HEK293 (cell line): ENCODE results near the gene P4HA1.

ENCODE experiments used
- GLI4 ChIP-seq: fragments of 450-650 bp; formaldehyde crosslinking; IDR thresholded peaks from 2 replicates; pipeline ENCODE4 v1.5.1; 2016; ENCODE audit warnings: missing biosample characterization, missing genetic modification characterization
- HOXA7 ChIP-seq: sonication (generic); formaldehyde crosslinking; IDR thresholded peaks from 2 replicates; pipeline ENCODE4 v1.8.1; 2022; ENCODE audit warnings: missing genetic modification reagents, borderline replicate concordance
- HOXD13 ChIP-seq: sonication (generic); formaldehyde crosslinking; IDR thresholded peaks from 2 replicates; pipeline ENCODE4 v1.8.0; 2022; ENCODE audit warnings: missing genetic modification reagents, borderline replicate concordance
- KLF1 ChIP-seq: fragments of 450-650 bp; formaldehyde crosslinking; IDR thresholded peaks from 2 replicates; pipeline ENCODE4 v1.5.1; 2016; ENCODE audit warnings: missing biosample characterization, missing genetic modification characterization
- OVOL3 ChIP-seq: fragments of 450-650 bp; formaldehyde crosslinking; IDR thresholded peaks from 2 replicates; pipeline ENCODE4 v1.5.1; 2016; ENCODE audit warnings: missing biosample characterization, missing genetic modification characterization
- SALL2 ChIP-seq: fragments of 450-650 bp; formaldehyde crosslinking; IDR thresholded peaks from 2 replicates; pipeline ENCODE4 v1.5.0; 2017; ENCODE audit warnings: missing biosample characterization, mild to moderate bottlenecking, missing genetic modification characterization, borderline replicate concordance
- SP2 ChIP-seq: fragments of 450-650 bp; formaldehyde crosslinking; IDR thresholded peaks from 2 replicates; pipeline ENCODE4 v1.5.1; 2016; ENCODE audit warnings: missing biosample characterization, missing genetic modification characterization
- TCF7L2 ChIP-seq: IDR thresholded peaks from 2 replicates; pipeline ENCODE4 v1.6.1; 2011; ENCODE audit warnings: low read depth, mild to moderate bottlenecking, inconsistent platforms, low read length, moderate library complexity, borderline replicate concordance
- ZBTB20 ChIP-seq: fragments of 450-650 bp; formaldehyde crosslinking; IDR thresholded peaks from 2 replicates; pipeline ENCODE4 v1.5.1; 2016; ENCODE audit warnings: missing biosample characterization, missing genetic modification characterization
- ZNF121 ChIP-seq: fragments of 450-650 bp; formaldehyde crosslinking; IDR thresholded peaks from 2 replicates; pipeline ENCODE4 v1.5.1; 2016; ENCODE audit warnings: missing biosample characterization, missing genetic modification characterization
- ZNF132 ChIP-seq: fragments of 450-650 bp; formaldehyde crosslinking; IDR thresholded peaks from 2 replicates; pipeline ENCODE4 v1.5.1; 2017; ENCODE audit warnings: missing biosample characterization, missing genetic modification characterization, borderline replicate concordance
- ZNF138 ChIP-seq: fragments of 450-650 bp; formaldehyde crosslinking; IDR thresholded peaks from 2 replicates; pipeline ENCODE4 v1.5.1; 2016; ENCODE audit warnings: missing biosample characterization, missing genetic modification characterization, borderline replicate concordance
- ZNF19 ChIP-seq: fragments of 450-650 bp; formaldehyde crosslinking; IDR thresholded peaks from 2 replicates; pipeline ENCODE4; 2016; ENCODE audit warnings: missing biosample characterization, missing genetic modification characterization, low read depth
- ZNF239 ChIP-seq: fragments of 450-650 bp; formaldehyde crosslinking; IDR thresholded peaks from 2 replicates; pipeline ENCODE4 v1.5.1; 2016; ENCODE audit warnings: missing biosample characterization, missing genetic modification characterization
- ZNF266 ChIP-seq: fragments of 450-650 bp; formaldehyde crosslinking; IDR thresholded peaks from 2 replicates; pipeline ENCODE4 v1.5.1; 2016; ENCODE audit warnings: missing biosample characterization, missing genetic modification characterization, low read depth
- ZNF335 ChIP-seq: fragments of 450-650 bp; formaldehyde crosslinking; conservative IDR thresholded peaks from 2 replicates; pipeline ENCODE4 v1.5.1; 2016; ENCODE audit warnings: missing biosample characterization, missing genetic modification characterization
- ZNF366 ChIP-seq: fragments of 450-650 bp; formaldehyde crosslinking; conservative IDR thresholded peaks from 2 replicates; pipeline ENCODE4 v1.5.1; 2016; ENCODE audit warnings: missing biosample characterization, missing genetic modification characterization
- ZNF394 ChIP-seq: fragments of 450-650 bp; formaldehyde crosslinking; IDR thresholded peaks from 2 replicates; pipeline ENCODE4 v1.5.1; 2016; ENCODE audit warnings: missing biosample characterization, missing genetic modification characterization, mild to moderate bottlenecking, moderate library complexity, borderline replicate concordance
- ZNF473 ChIP-seq: fragments of 450-650 bp; formaldehyde crosslinking; IDR thresholded peaks from 2 replicates; pipeline ENCODE4 v1.5.1; 2017; ENCODE audit warnings: missing biosample characterization, missing genetic modification characterization
- ZNF571 ChIP-seq: fragments of 450-650 bp; formaldehyde crosslinking; IDR thresholded peaks from 2 replicates; pipeline ENCODE4 v1.5.0; 2017; ENCODE audit warnings: missing biosample characterization, missing genetic modification characterization
- ZNF600 ChIP-seq: fragments of 450-650 bp; formaldehyde crosslinking; IDR thresholded peaks from 2 replicates; pipeline ENCODE4 v1.5.1; 2016; ENCODE audit warnings: missing biosample characterization, missing genetic modification characterization
- ZNF624 ChIP-seq: fragments of 450-650 bp; formaldehyde crosslinking; IDR thresholded peaks from 2 replicates; pipeline ENCODE4 v1.5.1; 2017; ENCODE audit warnings: missing biosample characterization, missing genetic modification characterization
- ZNF768 ChIP-seq: fragments of 450-650 bp; formaldehyde crosslinking; IDR thresholded peaks from 2 replicates; pipeline ENCODE4 v1.5.1; 2018; ENCODE audit warnings: missing biosample characterization, mild to moderate bottlenecking, missing genetic modification characterization
- ZNF777 ChIP-seq: fragments of 450-650 bp; formaldehyde crosslinking; IDR thresholded peaks from 2 replicates; pipeline ENCODE4 v1.5.1; 2017; ENCODE audit warnings: missing biosample characterization, missing genetic modification characterization, borderline replicate concordance
- ZNF792 ChIP-seq: fragments of 450-650 bp; formaldehyde crosslinking; IDR thresholded peaks from 2 replicates; pipeline ENCODE4 v1.5.1; 2016; ENCODE audit warnings: missing biosample characterization, missing genetic modification characterization
- ZNF843 ChIP-seq: fragments of 450-650 bp; formaldehyde crosslinking; IDR thresholded peaks from 2 replicates; pipeline ENCODE4 v1.5.1; 2016; ENCODE audit warnings: missing biosample characterization, missing genetic modification characterization
- ZSCAN30 ChIP-seq: fragments of 450-650 bp; IDR thresholded peaks from 2 replicates; pipeline ENCODE4 v1.5.1; 2018; ENCODE audit warnings: missing biosample characterization, mild to moderate bottlenecking, missing genetic modification characterization, moderate library complexity
- ZXDB ChIP-seq: fragments of 450-650 bp; formaldehyde crosslinking; IDR thresholded peaks from 2 replicates; pipeline ENCODE4 v1.5.1; 2016; ENCODE audit warnings: missing biosample characterization, missing genetic modification characterization
- TF ChIP-seq, protein P1 (sequence below): fragments of 450-650 bp; formaldehyde crosslinking; IDR thresholded peaks from 2 replicates; pipeline ENCODE4 v1.5.1; 2017; ENCODE audit warnings: missing biosample characterization, missing genetic modification characterization
- TF ChIP-seq, protein P2 (sequence below): fragments of 450-650 bp; formaldehyde crosslinking; IDR thresholded peaks from 2 replicates; pipeline ENCODE4 v1.5.1; 2016; ENCODE audit warnings: missing biosample characterization, missing genetic modification characterization
- TF ChIP-seq, protein P3 (sequence below): fragments of 450-650 bp; formaldehyde crosslinking; IDR thresholded peaks from 2 replicates; pipeline ENCODE4; 2016; ENCODE audit warnings: missing biosample characterization, missing genetic modification characterization
- TF ChIP-seq, protein P4 (sequence below): fragments of 450-650 bp; formaldehyde crosslinking; IDR thresholded peaks from 2 replicates; pipeline ENCODE4 v1.5.1; 2017; ENCODE audit warnings: missing biosample characterization, mild to moderate bottlenecking, missing genetic modification characterization, moderate library complexity
- TF ChIP-seq, protein P5 (sequence below): fragments of 450-650 bp; formaldehyde crosslinking; IDR thresholded peaks from 2 replicates; pipeline ENCODE4 v1.5.1; 2016; ENCODE audit warnings: missing biosample characterization, missing genetic modification characterization

P4HA1 gene

DNA sequence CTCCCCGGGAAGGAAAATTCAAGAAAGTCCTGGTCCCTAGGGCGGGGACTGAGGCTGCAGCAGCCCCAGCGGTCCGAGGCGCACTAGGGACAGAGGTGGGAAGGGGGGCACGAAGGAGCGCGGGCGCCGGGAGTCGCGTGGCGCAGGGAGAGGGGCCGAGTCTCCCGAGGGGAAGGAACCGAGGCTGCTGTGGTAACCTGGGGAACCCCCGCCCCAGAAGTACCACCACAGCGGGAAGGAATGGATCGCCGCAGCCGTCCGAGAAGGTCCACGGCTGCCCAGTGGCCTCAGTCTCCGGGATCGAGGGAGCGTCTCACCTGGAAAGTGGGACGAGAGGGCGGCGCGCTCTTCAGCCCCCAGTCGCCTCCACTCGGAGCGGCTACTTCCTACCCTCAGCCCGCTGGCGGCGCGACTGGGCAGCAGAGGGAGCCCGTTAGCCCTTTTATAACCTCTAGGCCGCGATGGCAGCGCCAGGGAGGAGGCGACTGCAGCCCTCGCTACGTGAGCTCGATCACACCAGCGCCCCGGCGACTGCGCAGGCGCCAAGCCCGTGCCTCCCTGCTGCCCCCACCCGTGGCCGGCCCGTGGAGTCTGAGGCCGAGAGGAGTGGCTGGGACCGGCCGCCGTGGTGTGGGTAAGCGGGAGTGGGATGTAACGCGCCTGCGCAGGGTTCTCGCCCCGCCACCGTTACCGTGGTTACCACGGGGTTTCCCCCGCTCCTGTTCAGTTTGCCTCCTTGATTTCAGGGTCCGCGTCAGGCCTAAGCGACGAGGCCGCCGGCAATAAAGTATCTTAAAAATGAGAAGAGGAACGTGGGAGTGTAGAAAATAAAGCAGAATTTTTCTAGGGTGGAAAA is at the start of gene P4HA1 (continued):
- peak; percentile 80; the same call in 1 of the 2 replicates for TF ChIP-seq ZBTB20 (tag by site-specific recombination)
- no peak for TF ChIP-seq SALL2 (tag by site-specific recombination)
- TF ChIP-seq ZNF777 (tag by site-specific recombination), result peak; percentile 67; the same call in 1 of the 2 replicates
- no peak for TF ChIP-seq ZNF624 (tag by site-specific recombination)
- TF ChIP-seq HOXA7 (CRISPR knock-in tag), result no peak
- TF ChIP-seq, protein P1, sequence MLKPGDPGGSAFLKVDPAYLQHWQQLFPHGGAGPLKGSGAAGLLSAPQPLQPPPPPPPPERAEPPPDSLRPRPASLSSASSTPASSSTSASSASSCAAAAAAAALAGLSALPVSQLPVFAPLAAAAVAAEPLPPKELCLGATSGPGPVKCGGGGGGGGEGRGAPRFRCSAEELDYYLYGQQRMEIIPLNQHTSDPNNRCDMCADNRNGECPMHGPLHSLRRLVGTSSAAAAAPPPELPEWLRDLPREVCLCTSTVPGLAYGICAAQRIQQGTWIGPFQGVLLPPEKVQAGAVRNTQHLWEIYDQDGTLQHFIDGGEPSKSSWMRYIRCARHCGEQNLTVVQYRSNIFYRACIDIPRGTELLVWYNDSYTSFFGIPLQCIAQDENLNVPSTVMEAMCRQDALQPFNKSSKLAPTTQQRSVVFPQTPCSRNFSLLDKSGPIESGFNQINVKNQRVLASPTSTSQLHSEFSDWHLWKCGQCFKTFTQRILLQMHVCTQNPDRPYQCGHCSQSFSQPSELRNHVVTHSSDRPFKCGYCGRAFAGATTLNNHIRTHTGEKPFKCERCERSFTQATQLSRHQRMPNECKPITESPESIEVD, result no peak
- TF ChIP-seq ZNF138, result no peak
- no peak for TF ChIP-seq HOXD13 (CRISPR knock-in tag)
- peak; percentile 95 for TF ChIP-seq ZSCAN30 (tag by site-specific recombination)
- no peak for TF ChIP-seq ZNF571 (tag by site-specific recombination)
- peak; percentile 75 for TF ChIP-seq ZNF239 (tag by site-specific recombination)
- peak; percentile 100 for TF ChIP-seq ZXDB (tag by site-specific recombination)
- peak; percentile 54; the same call in 1 of the 2 replicates for TF ChIP-seq ZNF335 (tag by site-specific recombination)
- no peak for TF ChIP-seq ZNF19
- TF ChIP-seq SP2, result peak; percentile 38
- TF ChIP-seq, protein P2, sequence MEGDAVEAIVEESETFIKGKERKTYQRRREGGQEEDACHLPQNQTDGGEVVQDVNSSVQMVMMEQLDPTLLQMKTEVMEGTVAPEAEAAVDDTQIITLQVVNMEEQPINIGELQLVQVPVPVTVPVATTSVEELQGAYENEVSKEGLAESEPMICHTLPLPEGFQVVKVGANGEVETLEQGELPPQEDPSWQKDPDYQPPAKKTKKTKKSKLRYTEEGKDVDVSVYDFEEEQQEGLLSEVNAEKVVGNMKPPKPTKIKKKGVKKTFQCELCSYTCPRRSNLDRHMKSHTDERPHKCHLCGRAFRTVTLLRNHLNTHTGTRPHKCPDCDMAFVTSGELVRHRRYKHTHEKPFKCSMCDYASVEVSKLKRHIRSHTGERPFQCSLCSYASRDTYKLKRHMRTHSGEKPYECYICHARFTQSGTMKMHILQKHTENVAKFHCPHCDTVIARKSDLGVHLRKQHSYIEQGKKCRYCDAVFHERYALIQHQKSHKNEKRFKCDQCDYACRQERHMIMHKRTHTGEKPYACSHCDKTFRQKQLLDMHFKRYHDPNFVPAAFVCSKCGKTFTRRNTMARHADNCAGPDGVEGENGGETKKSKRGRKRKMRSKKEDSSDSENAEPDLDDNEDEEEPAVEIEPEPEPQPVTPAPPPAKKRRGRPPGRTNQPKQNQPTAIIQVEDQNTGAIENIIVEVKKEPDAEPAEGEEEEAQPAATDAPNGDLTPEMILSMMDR (tag by site-specific recombination), result peak; percentile 99
- peak; percentile 77 for TF ChIP-seq ZNF394 (tag by site-specific recombination)
- peak; percentile 94 for TF ChIP-seq ZNF366
- TF ChIP-seq ZNF121 (tag by site-specific recombination), result 0 out of 2 replicates have a peak, but pooled peaks have one; percentile 66
- 0 out of 2 replicates have a peak, but pooled peaks have one; percentile 60 for TF ChIP-seq GLI4 (tag by site-specific recombination)
- TF ChIP-seq ZNF473, result no peak
- no peak for TF ChIP-seq OVOL3 (tag by site-specific recombination)
- TF ChIP-seq, protein P3, sequence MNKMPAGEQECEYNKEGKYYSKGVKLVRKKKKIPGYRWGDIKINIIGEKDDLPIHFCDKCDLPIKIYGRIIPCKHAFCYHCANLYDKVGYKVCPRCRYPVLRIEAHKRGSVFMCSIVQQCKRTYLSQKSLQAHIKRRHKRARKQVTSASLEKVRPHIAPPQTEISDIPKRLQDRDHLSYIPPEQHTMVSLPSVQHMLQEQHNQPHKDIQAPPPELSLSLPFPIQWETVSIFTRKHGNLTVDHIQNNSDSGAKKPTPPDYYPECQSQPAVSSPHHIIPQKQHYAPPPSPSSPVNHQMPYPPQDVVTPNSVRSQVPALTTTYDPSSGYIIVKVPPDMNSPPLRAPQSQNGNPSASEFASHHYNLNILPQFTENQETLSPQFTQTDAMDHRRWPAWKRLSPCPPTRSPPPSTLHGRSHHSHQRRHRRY (tag by site-specific recombination), result no peak
- no peak for TF ChIP-seq TCF7L2
- no peak for TF ChIP-seq ZNF132 (tag by site-specific recombination)
- TF ChIP-seq, protein P4, sequence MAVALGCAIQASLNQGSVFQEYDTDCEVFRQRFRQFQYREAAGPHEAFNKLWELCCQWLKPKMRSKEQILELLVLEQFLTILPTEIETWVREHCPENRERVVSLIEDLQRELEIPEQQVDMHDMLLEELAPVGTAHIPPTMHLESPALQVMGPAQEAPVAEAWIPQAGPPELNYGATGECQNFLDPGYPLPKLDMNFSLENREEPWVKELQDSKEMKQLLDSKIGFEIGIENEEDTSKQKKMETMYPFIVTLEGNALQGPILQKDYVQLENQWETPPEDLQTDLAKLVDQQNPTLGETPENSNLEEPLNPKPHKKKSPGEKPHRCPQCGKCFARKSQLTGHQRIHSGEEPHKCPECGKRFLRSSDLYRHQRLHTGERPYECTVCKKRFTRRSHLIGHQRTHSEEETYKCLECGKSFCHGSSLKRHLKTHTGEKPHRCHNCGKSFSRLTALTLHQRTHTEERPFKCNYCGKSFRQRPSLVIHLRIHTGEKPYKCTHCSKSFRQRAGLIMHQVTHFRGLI, result no peak; the same call in 1 of the 2 replicates
- no peak for TF ChIP-seq ZNF792 (tag by site-specific recombination)
- 0 out of 2 replicates have a peak, but pooled peaks have one; percentile 26 for TF ChIP-seq ZNF600 (tag by site-specific recombination)
- peak; percentile 12; the same call in 1 of the 2 replicates for TF ChIP-seq KLF1
- no peak; the same call in 1 of the 2 replicates for TF ChIP-seq ZNF768
- no peak for TF ChIP-seq ZNF266 (tag by site-specific recombination)
- TF ChIP-seq, protein P5, sequence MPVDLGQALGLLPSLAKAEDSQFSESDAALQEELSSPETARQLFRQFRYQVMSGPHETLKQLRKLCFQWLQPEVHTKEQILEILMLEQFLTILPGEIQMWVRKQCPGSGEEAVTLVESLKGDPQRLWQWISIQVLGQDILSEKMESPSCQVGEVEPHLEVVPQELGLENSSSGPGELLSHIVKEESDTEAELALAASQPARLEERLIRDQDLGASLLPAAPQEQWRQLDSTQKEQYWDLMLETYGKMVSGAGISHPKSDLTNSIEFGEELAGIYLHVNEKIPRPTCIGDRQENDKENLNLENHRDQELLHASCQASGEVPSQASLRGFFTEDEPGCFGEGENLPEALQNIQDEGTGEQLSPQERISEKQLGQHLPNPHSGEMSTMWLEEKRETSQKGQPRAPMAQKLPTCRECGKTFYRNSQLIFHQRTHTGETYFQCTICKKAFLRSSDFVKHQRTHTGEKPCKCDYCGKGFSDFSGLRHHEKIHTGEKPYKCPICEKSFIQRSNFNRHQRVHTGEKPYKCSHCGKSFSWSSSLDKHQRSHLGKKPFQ (tag by site-specific recombination), result peak; percentile 98
- peak; percentile 37; the same call in 1 of the 2 replicates for TF ChIP-seq ZNF843 (tag by site-specific recombination)
